T-cell (primary cell): Measurements from ENCODE around the gene CNTNAP2. TPM values are rescaled to one million over a fixed set of nuclear protein-coding genes. Genes with fewer than 3 reads are reported as not detected.

Experiments used
- ATAC-seq, 4 experiments: fragments of 200-7000 bp in 3 of 4; fragments of 150-1000 bp in 1 of 4; cut with Tn5 transposase; replicated peaks in 1 of 4; 1 replicate in 3 of 4; 2 replicates in 1 of 4; pipeline ENCODE4 v1.10.0; 2021; ENCODE audit warnings: moderate library complexity in 3 of 4, mild to moderate bottlenecking in 2 of 4, moderate number of reproducible peaks in 1 of 4
- CTCF ChIA-PET, 2 donors: fragments of 300-600 bp; sonication (Branson Sonifier 250); formaldehyde crosslinking; loops; one replicate each; lab custom pipeline; 2022; ENCODE audit warnings: antibody characterized with exemption in 2 of 2; lab: Charles Lee
- POLR2A ChIA-PET, 2 donors: fragments of 300-600 bp; sonication (Branson Sonifier 250); formaldehyde crosslinking; loops; one replicate each; lab custom pipeline; 2022; ENCODE audit warnings: antibody characterized with exemption in 2 of 2; lab: Charles Lee
- DNase-seq, 35 experiments: peaks; one replicate each; pipeline versions ENCODE4 v3.0.0 to v3.0.0-alpha.2; 2013 to 2023
- H3K27ac ChIP-seq: one replicate; pipeline ENCODE4 v1.5.1; 2013; ENCODE audit warnings: low read length
- H3K27me3 ChIP-seq, 2 experiments: replicated peaks in 1 of 2; 1 replicate in 1 of 2; 2 replicates in 1 of 2; pipeline versions ENCODE4 v1.6.1 to v1.7.0; 2013; ENCODE audit warnings: low read length in 1 of 2, mixed read lengths in 1 of 2; ENCODE audit not compliant: control insufficient read depth in 2 of 2, insufficient read depth in 2 of 2; ENCODE audit errors: extremely low read depth in 1 of 2
- H3K36me3 ChIP-seq, 2 donors: 1 replicate in 1 of 2; 2 replicates in 1 of 2; pipeline versions ENCODE4 v1.6.1 to v1.7.0; 2013; ENCODE audit warnings: low read length in 1 of 2; ENCODE audit not compliant: control insufficient read depth in 2 of 2, insufficient read depth in 1 of 2; ENCODE audit errors: extremely low read depth in 1 of 2
- H3K4me1 ChIP-seq, 2 experiments: 1 replicate in 1 of 2; 2 replicates in 1 of 2; pipeline versions ENCODE4 v1.6.1 to v1.7.0; 2013; ENCODE audit warnings: low read length in 2 of 2, mixed read lengths in 1 of 2; ENCODE audit not compliant: insufficient read depth in 2 of 2, control insufficient read depth in 1 of 2; ENCODE audit errors: extremely low read depth in 1 of 2
- H3K4me3 ChIP-seq, 2 donors: 1 replicate in 1 of 2; 2 replicates in 1 of 2; pipeline versions ENCODE4 v1.5.1 to v1.7.0; 2013; ENCODE audit warnings: mild to moderate bottlenecking in 2 of 2, low read length in 1 of 2, moderate library complexity in 1 of 2; ENCODE audit not compliant: control insufficient read depth in 1 of 2; ENCODE audit errors: extremely low read depth in 1 of 2
- H3K9me3 ChIP-seq: 2 replicates; pipeline ENCODE4 v1.7.0; 2013
- H3K27ac Mint-ChIP-seq, 2 donors: one replicate each; pipeline ENCODE4 v1.8.0; 2020 to 2021; ENCODE audit warnings: mild to moderate bottlenecking in 2 of 2, mixed read lengths in 2 of 2
- H3K27me3 Mint-ChIP-seq, 2 donors: one replicate each; pipeline ENCODE4 v1.8.0; 2021 to 2022; ENCODE audit warnings: mixed read lengths in 2 of 2
- H3K36me3 Mint-ChIP-seq: one replicate; pipeline ENCODE4 v1.8.0; 2021; ENCODE audit warnings: mixed read lengths
- H3K4me1 Mint-ChIP-seq, 3 donors: one replicate each; pipeline ENCODE4 v1.8.0; 2020 to 2022; ENCODE audit warnings: mixed read lengths in 3 of 3, mild to moderate bottlenecking in 1 of 3
- H3K4me3 Mint-ChIP-seq, 3 donors: one replicate each; pipeline ENCODE4 v1.8.0; 2020 to 2022; ENCODE audit warnings: mild to moderate bottlenecking in 3 of 3, mixed read lengths in 3 of 3, moderate library complexity in 3 of 3
- H3K9me3 Mint-ChIP-seq, 3 donors: one replicate each; pipeline ENCODE4 v1.8.0; 2020 to 2022; ENCODE audit warnings: mixed read lengths in 3 of 3
- WGBS: methylation state at CpG from one replicate; pipeline ENCODE4 v1.1.5; 2013; ENCODE audit warnings: missing lambda C conversion rate; ENCODE audit not compliant: insufficient coverage; 5-methylcytosine and 5-hydroxymethylcytosine counted together
- total RNA-seq, 35 experiments: library from RNA in 6 of 35; stranded (reverse) in 6 of 35; fragments of 120-200 nt in 1 of 35; gene quantifications; one replicate each; pipeline versions ENCODE4 v1.2.1 to v1.2.4 and lab custom pipeline; 2013 to 2026

CNTNAP2 gene
- total RNA-seq, 5 donors from 2014 or later (not counting 1 experiment from before 2014, with no cell fraction given) = 0.15 to 0.72 (median 0.21) TPM

- no peak overlapping the region for H3K4me3 Mint-ChIP-seq
- ATAC-seq = no peak
- Histone ChIP-seq H3K27ac (no peak overlapping the region), H3K36me3 (no peaks in the 10 kb centered on the region), H3K4me3 (no peak overlapping the region), H3K27me3 (no peaks in the 10 kb centered on the region), H3K4me1 (no peaks in the 10 kb centered on the region), H3K9me3 (peaks cover 2% of the 10 kb centered on the region)
- ChIA-PET POLR2A (no interaction called here), CTCF (no interaction called here)
- no peaks in the 10 kb centered on the region for H3K4me1 Mint-ChIP-seq
- H3K9me3 Mint-ChIP-seq = peaks cover 0 to 14% (median 8%) of the 10 kb centered on the region in 3 donors
- H3K36me3 Mint-ChIP-seq = no peaks in the 10 kb centered on the region
- H3K27me3 Mint-ChIP-seq = no peaks in the 10 kb centered on the region
- H3K27ac Mint-ChIP-seq = no peak overlapping the region
- DNase-seq = no peak
Measured at GRCh38 chr7:147012666-147013065, 896.1 kb downstream of the CNTNAP2 start.

- H3K36me3 ChIP-seq = no peaks in the 10 kb centered on the region
- POLR2A ChIA-PET = no interaction called here
- H3K27ac Mint-ChIP-seq = no peak overlapping the region
- no peak for ATAC-seq
- WGBS = no CpG with 5 or more reads among the region's 2 CpGs
- peaks cover 2% of the 10 kb centered on the region for H3K9me3 ChIP-seq
- H3K4me1 ChIP-seq = no peaks in the 10 kb centered on the region
- H3K9me3 Mint-ChIP-seq = peaks cover 0 to 15% (median 10%) of the 10 kb centered on the region in 3 donors
- H3K36me3 Mint-ChIP-seq = no peaks in the 10 kb centered on the region
- H3K4me3 Mint-ChIP-seq = no peak overlapping the region
- H3K4me3 ChIP-seq = no peak overlapping the region
- CTCF ChIA-PET = no interaction called here
- DNase-seq = no peak
- no peaks in the 10 kb centered on the region for H3K27me3 ChIP-seq
- H3K27me3 Mint-ChIP-seq = no peaks in the 10 kb centered on the region
- H3K27ac ChIP-seq = no peak overlapping the region
- no peaks in the 10 kb centered on the region for H3K4me1 Mint-ChIP-seq
Measured at GRCh38 chr7:147013825-147014224, 897.2 kb downstream of the CNTNAP2 start.

GRCh38 chr7:147014286-147014955, 897.8 kb downstream of the CNTNAP2 start:
- H3K9me3 Mint-ChIP-seq = peaks cover 0 to 12% (median 6%) of the 10 kb centered on the region in 3 donors
- H3K27ac Mint-ChIP-seq = no peak overlapping the region
- H3K27me3 Mint-ChIP-seq = no peaks in the 10 kb centered on the region
- Histone ChIP-seq H3K27me3 (no peaks in the 10 kb centered on the region), H3K4me1 (no peaks in the 10 kb centered on the region), H3K27ac (no peak overlapping the region), H3K9me3 (peaks cover 2% of the 10 kb centered on the region), H3K4me3 (no peak overlapping the region), H3K36me3 (no peaks in the 10 kb centered on the region)
- ChIA-PET CTCF (no interaction called here), POLR2A (no interaction called here)
- WGBS = no CpG with 5 or more reads among the region's 4 CpGs
- ATAC-seq = no peak
- H3K36me3 Mint-ChIP-seq = no peaks in the 10 kb centered on the region
- H3K4me1 Mint-ChIP-seq = no peaks in the 10 kb centered on the region
- no peak for DNase-seq
- no peak overlapping the region for H3K4me3 Mint-ChIP-seq

- Mint-ChIP-seq H3K9me3 (peaks cover 0 to 6% (median 5%) of the 10 kb centered on the region in 3 donors), H3K27me3 (no peaks in the 10 kb centered on the region), H3K4me1 (no peaks in the 10 kb centered on the region), H3K36me3 (no peaks in the 10 kb centered on the region), H3K27ac (no peak overlapping the region), H3K4me3 (no peak overlapping the region)
- DNase-seq = no peak
- Histone ChIP-seq H3K4me3 (no peak overlapping the region), H3K27me3 (no peaks in the 10 kb centered on the region), H3K27ac (no peak overlapping the region), H3K36me3 (no peaks in the 10 kb centered on the region), H3K9me3 (peaks cover 2% of the 10 kb centered on the region), H3K4me1 (no peaks in the 10 kb centered on the region)
- ChIA-PET POLR2A (no interaction called here), CTCF (no interaction called here)
- ATAC-seq = no peak
- WGBS = 86% methylated on average over 2 of the region's 5 CpGs
Measured at GRCh38 chr7:147015999-147016398, 899.4 kb downstream of the CNTNAP2 start.

- DNase-seq (no peak), ATAC-seq (no peak)
- WGBS = 86% methylated on average over 1 of the region's 2 CpGs
- H3K27ac Mint-ChIP-seq = no peak overlapping the region
- no peaks in the 10 kb centered on the region for H3K27me3 ChIP-seq
- no peak overlapping the region for H3K27ac ChIP-seq
- no peak overlapping the region for H3K4me3 ChIP-seq
- no peaks in the 10 kb centered on the region for H3K36me3 ChIP-seq
- no peaks in the 10 kb centered on the region for H3K9me3 ChIP-seq
- H3K4me1 Mint-ChIP-seq = no peaks in the 10 kb centered on the region
- no peaks in the 10 kb centered on the region for H3K4me1 ChIP-seq
- H3K36me3 Mint-ChIP-seq = no peaks in the 10 kb centered on the region
- no peak overlapping the region for H3K4me3 Mint-ChIP-seq
- H3K27me3 Mint-ChIP-seq = no peaks in the 10 kb centered on the region
- ChIA-PET CTCF (no interaction called here), POLR2A (no interaction called here)
- H3K9me3 Mint-ChIP-seq = peaks cover 0 to 10% (median 10%) of the 10 kb centered on the region in 3 donors
Measured at GRCh38 chr7:147022056-147022455, 905.5 kb downstream of the CNTNAP2 start.

- no peaks in the 10 kb centered on the region for H3K4me1 Mint-ChIP-seq
- ChIA-PET CTCF (no interaction called here), POLR2A (no interaction called here)
- no peaks in the 10 kb centered on the region for H3K36me3 ChIP-seq
- H3K27ac ChIP-seq = no peak overlapping the region
- H3K9me3 ChIP-seq = no peaks in the 10 kb centered on the region
- no peaks in the 10 kb centered on the region for H3K4me1 ChIP-seq
- no peaks in the 10 kb centered on the region for H3K36me3 Mint-ChIP-seq
- DNase-seq = no peak
- no peak overlapping the region for H3K4me3 Mint-ChIP-seq
- no peaks in the 10 kb centered on the region for H3K27me3 ChIP-seq
- peaks cover 9 to 11% (median 10%) of the 10 kb centered on the region in 3 donors for H3K9me3 Mint-ChIP-seq
- no peak overlapping the region for H3K4me3 ChIP-seq
- ATAC-seq = no peak
- no peaks in the 10 kb centered on the region for H3K27me3 Mint-ChIP-seq
- no peak overlapping the region for H3K27ac Mint-ChIP-seq
Measured at GRCh38 chr7:147023440-147023839, 906.8 kb downstream of the CNTNAP2 start.

- Mint-ChIP-seq H3K27ac (no peak overlapping the region), H3K4me1 (no peaks in the 10 kb centered on the region), H3K4me3 (no peak overlapping the region), H3K36me3 (no peaks in the 10 kb centered on the region), H3K9me3 (peaks cover 8 to 22% (median 21%) of the 10 kb centered on the region in 3 donors), H3K27me3 (no peaks in the 10 kb centered on the region)
- WGBS = no CpG with 5 or more reads among the region's 1 CpG
- POLR2A ChIA-PET = no interaction called here
- Histone ChIP-seq H3K4me1 (no peaks in the 10 kb centered on the region), H3K27ac (no peak overlapping the region), H3K4me3 (no peak overlapping the region), H3K36me3 (no peaks in the 10 kb centered on the region), H3K9me3 (no peaks in the 10 kb centered on the region), H3K27me3 (no peaks in the 10 kb centered on the region)
- ATAC-seq (no peak), DNase-seq (no peak)
- CTCF ChIA-PET = no interaction called here
Measured at GRCh38 chr7:147029953-147030352, 913.4 kb downstream of the CNTNAP2 start.
